Measurements from ENCODE around the gene SPOCK1. TPM values are rescaled to one million over a fixed set of nuclear protein-coding genes. Genes with fewer than 3 reads are reported as not detected.

The SPOCK1 gene
- total RNA-seq, 1 experiment from 2014 or later = 10.9 TPM

DNA sequence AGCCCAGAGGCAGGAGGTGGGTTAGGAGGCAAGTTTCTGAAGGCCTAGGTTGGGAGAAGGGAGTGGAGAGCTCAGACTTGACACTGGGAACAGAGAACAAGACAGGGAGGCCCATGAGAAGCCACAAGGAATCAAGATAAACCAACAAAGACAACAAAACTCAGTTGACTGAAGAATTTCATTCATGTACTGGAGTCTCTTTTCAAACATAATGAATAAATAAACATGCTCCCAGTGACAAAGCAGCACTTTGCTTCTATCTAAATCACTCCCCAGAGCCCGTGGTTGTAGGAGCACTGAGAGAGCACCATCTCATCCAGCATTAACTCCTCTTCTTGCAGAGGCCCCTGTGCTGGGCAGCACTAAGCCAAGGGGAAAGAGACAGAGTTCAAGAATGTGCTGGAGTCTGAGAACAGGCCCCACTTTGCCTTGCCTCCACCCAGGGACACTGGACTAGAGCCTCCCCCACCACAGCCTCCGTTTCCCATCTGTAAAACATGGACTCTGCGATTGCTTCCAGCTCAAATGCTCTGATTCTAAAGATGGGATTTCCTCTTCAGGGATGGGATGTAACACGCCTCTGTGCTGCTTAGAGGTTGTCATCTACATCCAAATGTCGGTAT, 282.0 kb downstream of the SPOCK1 start:
- Histone ChIP-seq H2BK12ac (ENCODE audit: insufficient read length, low read depth, low read length) (no peak overlapping the region), H2BK120ac (ENCODE audit: low read depth, low read length, poor library complexity, severe bottlenecking) (no peak overlapping the region), H2BK15ac (ENCODE audit: low read depth, low read length) (no peak overlapping the region), H3K4me1 (ENCODE audit: insufficient read depth, low read length) (no peaks in the 10 kb centered on the region), H3K9ac (ENCODE audit: extremely low read depth, insufficient read length, low read length) (no peak overlapping the region), H3K9me3 (ENCODE audit: control insufficient read depth, low read depth, low read length) (no peaks in the 10 kb centered on the region), H3K79me2 (ENCODE audit: insufficient read depth, low read length) (no peaks in the 10 kb centered on the region), H3T11ph (ENCODE audit: low read length) (no peak overlapping the region), H3K27me3 (ENCODE audit: insufficient read depth, low read length) (no peaks in the 10 kb centered on the region), H3K14ac (ENCODE audit: insufficient read depth, low read length) (no peak overlapping the region), H4K5ac (ENCODE audit: insufficient read length, low read depth, low read length) (no peak overlapping the region), H4K20me1 (ENCODE audit: control insufficient read depth, insufficient read depth, insufficient read length) (no peaks in the 10 kb centered on the region), H4K91ac (ENCODE audit: insufficient read length, low read depth, low read length) (no peak overlapping the region), H2AK5ac (ENCODE audit: insufficient read length, low read length) (no peak overlapping the region), H3K4ac (ENCODE audit: low read depth, low read length) (no peak overlapping the region), H4K8ac (replicated peaks; ENCODE audit: insufficient read length, low read depth, low read length) (no peak overlapping the region), H3K27ac (ENCODE audit: insufficient read length, low read depth, low read length) (no peak overlapping the region), H3K18ac (ENCODE audit: insufficient read length, low read depth, low read length) (no peak overlapping the region), H2BK5ac (ENCODE audit: insufficient read length, low read length) (no peak overlapping the region), H2BK20ac (ENCODE audit: low read depth, low read length, poor library complexity, severe bottlenecking) (no peak overlapping the region), H3K23ac (ENCODE audit: insufficient read length, low read depth, low read length) (no peak overlapping the region), H3K79me1 (ENCODE audit: insufficient read depth, low read depth, low read length, poor library complexity, severe bottlenecking) (no peaks in the 10 kb centered on the region), H2AFZ (ENCODE audit: low read length) (no peak overlapping the region), H3K56ac (ENCODE audit: insufficient read length, low read depth, low read length) (no peak overlapping the region), H3K23me2 (ENCODE audit: insufficient read length, low read depth, low read length, poor library complexity, severe bottlenecking) (no peaks in the 10 kb centered on the region), H3K4me2 (ENCODE audit: insufficient read depth, insufficient read length, low read length) (no peak overlapping the region)
- Mint-ChIP-seq H3K9me3 (no peaks in the 10 kb centered on the region), H3K36me3 (ENCODE audit: insufficient read depth in 1 of 3, low read depth in 3 of 3) (no peaks in the 10 kb centered on the region), H3K4me3 (no peak overlapping the region), H3K27ac (no peak overlapping the region; a peak in 1 of 7 replicates), H3K4me1 (peaks cover 2 to 5% of the 10 kb centered on the region in 2 experiments; a peak in 2 of 4 replicates), H3K27me3 (ENCODE audit: low read depth) (no peaks in the 10 kb centered on the region)
- TF ChIP-seq, protein P1, sequence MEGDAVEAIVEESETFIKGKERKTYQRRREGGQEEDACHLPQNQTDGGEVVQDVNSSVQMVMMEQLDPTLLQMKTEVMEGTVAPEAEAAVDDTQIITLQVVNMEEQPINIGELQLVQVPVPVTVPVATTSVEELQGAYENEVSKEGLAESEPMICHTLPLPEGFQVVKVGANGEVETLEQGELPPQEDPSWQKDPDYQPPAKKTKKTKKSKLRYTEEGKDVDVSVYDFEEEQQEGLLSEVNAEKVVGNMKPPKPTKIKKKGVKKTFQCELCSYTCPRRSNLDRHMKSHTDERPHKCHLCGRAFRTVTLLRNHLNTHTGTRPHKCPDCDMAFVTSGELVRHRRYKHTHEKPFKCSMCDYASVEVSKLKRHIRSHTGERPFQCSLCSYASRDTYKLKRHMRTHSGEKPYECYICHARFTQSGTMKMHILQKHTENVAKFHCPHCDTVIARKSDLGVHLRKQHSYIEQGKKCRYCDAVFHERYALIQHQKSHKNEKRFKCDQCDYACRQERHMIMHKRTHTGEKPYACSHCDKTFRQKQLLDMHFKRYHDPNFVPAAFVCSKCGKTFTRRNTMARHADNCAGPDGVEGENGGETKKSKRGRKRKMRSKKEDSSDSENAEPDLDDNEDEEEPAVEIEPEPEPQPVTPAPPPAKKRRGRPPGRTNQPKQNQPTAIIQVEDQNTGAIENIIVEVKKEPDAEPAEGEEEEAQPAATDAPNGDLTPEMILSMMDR (conservative IDR thresholded peaks at IDR 0.05) = no peak
- no peak for DNase-seq
- no CpG with 5 or more reads among the region's 5 CpGs for WGBS (ENCODE audit: extremely low coverage, insufficient read length, low lambda C conversion rate)

All from H9 (cell line).